GM20431 (cell line): ENCODE results near the gene CAMP.
"Not testable (repeated sequence)": the region's sequence is repeated elsewhere in the genome, so short reads cannot be mapped to it uniquely, and the experiment has no call there.

Source experiments
- in situ Hi-C: fragments of 300-500 bp; cut with MseI, MboI; formaldehyde crosslinking; loops from one replicate; pipeline ENCODE4 v1.15.0; 2020; ENCODE audit warnings: low sequenced_read_pairs; ENCODE audit not compliant: unreplicated experiment

Gene CAMP

DNA sequence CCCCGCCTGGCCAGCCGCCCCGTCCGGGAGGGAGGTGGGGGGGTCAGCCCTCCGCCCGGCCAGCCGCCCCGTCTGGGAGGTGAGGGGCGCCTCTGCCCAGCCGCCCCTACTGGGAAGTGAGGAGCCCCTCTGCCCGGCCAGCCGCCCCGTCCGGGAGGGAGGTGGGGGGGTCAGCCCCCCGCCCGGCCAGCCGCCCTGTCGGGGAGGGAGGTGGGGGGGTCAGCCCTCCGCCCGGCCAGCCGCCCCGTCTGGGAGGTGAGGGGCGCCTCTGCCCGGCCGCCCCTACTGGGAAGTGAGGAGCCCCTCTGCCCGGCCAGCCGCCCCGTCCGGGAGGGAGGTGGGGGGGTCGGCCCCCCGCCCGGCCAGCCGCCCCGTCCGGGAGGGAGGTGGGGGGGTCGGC is 11.5 kb upstream of the CAMP start:
- in situ Hi-C loops: not testable (repeated sequence)

DNA sequence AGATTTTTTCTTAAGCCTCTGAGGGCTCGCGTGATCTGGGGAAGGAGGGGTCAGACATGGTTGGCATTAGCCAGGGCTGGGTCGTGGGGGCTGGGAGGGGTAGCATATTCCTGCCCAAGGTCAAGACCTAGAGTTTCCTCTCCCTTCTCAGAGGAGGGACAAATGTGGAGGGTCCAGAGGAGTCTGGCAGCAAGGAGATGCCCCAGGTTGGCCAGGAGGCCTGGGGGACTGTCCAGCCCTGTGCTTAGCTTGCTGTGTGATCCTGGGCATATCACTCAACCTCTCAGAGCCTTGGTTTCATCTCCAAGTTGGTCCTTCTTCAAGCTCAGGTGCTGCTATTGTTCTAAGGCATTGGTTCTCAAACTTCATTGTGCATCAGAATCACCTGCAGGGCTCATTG is 9.1 kb upstream of the CAMP start:
- in situ Hi-C loops: no loop called here

DNA sequence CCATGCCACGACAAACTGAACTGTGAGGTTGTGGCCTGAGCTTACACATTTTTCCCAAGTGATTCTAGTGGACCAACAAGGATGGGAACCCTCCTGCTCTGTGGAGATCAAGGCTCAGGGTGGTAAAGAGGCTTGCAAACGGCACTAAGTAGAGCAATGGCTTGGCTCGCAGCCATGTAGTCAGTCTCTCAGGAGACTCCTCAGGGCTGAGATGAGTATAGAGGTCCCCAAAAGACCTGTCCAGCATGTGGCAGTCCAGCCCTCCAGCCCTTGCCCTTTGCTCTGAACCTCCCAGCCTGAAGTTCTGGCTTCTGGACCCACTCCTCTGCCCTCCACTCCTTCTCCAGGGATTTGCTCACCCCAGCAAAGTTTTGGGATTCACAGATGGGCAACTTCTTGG is 8.3 kb upstream of the CAMP start:
- in situ Hi-C loops: no loop called here

DNA sequence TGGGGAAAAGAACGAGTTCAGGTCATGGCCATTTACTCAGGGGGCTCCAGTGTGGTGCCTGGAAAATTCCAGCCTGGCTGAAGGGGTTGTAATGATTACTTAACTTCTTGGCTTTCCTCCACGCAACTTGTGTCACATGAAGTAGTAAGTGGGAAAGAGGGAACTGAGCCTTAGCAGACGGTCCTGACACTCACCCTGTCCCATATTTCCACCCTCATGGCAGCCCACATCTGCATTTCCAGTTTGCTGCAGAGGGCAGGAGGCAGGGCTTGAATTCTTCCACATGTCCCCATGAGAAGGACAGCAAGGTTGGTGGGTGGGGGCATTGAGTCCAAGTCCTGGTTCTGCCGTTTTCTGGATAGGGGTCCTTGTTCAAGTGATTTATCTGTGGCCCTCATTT is 7.8 kb upstream of the CAMP start:
- in situ Hi-C loops: no loop called here

DNA sequence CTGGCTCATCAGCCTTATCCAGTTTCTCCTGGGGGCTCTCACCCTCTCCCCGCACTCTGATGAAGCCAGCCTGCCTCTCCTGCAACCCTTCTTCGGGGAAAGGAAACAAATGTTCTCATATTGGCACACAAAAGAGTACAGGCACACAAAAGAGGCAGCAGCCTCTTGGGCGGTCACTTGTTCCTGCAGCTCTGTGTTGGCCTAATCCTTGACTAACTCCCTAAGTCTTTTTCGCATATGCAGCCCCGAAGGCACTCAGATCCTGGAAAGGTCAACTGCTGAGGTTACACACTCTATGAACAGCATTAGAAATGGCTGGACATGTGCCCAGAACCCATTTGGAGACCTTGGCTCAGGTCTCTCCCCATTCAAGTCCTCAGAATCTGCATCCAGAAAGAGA is 7.4 kb upstream of the CAMP start:
- in situ Hi-C loops: no loop called here

DNA sequence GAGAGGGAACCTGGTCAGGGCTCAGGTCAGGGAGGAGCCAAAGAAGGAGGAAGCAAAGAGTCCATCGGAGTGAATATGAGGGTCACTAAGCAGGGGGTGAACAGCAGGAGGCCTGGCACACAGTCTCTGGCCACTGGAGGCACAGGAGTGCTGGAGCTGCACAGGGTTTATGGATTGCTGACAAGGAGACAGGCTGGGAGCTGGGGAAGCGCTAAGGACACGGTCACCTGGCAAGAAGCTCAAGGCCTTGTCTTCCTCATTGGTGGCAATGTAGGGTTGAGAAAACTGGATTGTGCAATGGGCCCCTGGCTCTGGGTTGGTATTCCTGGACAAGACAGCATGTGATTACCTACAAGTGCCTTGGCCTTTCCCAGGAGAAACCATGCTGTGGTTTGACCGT is 5.8 kb upstream of the CAMP start:
- in situ Hi-C loops: no loop called here

DNA sequence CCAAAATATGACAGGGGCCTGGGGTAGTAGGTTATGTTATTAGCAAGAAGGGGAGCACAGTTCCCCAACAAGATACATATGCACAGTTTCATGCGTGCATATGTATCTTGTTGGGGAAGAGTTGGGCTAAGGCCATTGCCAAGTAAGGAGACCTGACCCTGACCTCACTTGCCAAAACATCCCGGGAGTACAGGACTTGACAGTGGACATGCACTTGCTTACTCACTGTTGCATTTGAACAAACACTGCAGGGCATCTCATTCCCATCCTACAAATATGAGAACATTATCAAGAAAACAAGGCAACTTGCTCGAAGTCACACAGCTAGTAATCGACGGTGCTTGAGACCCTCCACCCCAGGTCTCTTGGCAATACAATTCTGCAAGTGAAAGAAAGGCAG is 4.8 kb upstream of the CAMP start:
- in situ Hi-C loops: no loop called here

DNA sequence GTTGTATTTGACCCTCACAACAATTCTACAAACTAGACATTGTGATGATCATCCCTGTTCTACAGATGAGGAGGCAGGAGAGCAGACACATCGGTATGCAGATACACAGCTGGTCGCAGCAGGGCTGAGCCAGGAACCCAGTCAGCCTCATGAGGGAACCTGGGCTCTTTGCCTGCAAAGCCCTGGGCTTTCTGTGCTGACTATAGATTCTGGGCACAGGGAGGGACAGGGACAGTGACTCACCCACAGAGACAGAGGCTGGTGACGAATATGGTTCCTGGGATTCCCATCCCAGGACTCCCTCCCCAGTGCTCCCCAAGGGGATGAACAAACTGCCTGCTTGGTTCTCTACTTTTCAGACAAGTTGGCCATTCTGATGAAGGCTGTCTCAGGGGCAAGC is 3.8 kb upstream of the CAMP start:
- in situ Hi-C loops: no loop called here

DNA sequence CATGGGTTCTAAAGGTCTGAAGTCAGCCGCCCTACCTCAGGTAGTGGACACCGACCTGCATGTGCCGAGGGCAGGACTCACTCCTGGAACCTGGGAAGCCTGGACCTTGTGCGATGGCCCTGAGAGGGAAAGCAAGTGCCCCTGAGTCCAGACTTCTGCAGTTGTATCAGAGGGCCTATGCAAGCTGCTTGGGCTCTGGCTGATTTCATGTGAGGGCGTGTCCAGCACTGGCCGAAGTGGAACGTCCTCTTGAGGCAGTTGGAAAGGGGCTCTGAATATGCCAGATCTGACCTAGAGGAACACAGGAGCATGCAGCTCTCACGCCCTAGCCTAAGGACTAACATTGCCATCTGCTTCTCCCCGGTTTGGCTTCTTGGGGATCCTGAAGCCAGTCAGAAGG is 2.5 kb upstream of the CAMP start:
- in situ Hi-C loops: no loop called here

DNA sequence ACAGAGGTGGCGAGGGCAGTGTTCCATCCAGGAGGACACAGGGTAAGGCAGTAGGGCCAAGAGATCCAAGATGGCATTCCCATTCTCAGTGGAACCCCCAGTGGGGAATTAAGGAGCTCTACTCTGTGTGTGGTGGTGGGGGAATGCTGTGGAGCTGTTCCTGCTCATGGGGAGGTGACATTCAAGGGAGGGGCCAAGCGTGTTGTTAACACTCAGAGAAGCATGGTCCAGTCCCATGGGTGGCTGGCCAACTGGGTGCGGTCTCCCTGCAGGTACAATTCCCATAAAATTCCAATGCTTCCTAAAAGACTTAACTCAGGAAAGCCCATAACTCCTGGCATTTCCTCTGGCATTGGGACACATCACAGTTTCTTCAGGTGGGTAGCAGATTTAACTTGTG is 2.3 kb downstream of the CAMP start:
- in situ Hi-C loops: no loop called here

DNA sequence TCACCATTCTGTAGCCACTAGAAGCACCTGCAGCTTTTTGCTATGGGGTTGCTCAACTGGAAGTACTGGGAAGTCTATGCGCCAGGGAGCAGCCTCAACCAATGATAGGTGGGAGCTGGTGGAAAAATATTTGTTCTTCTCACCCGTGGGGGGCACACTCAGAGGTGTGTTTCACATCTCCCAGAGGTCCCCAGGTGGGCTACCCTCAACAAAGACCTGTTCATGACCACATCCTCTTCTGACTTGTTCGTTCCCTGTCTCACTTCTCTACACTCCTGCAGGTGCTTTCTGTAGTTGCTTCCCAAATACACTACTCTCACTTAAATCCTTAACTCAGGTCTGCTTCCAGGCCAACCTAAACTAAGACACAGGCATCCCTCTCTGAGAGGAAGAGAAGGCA is 3.6 kb downstream of the CAMP start:
- in situ Hi-C loops: no loop called here

DNA sequence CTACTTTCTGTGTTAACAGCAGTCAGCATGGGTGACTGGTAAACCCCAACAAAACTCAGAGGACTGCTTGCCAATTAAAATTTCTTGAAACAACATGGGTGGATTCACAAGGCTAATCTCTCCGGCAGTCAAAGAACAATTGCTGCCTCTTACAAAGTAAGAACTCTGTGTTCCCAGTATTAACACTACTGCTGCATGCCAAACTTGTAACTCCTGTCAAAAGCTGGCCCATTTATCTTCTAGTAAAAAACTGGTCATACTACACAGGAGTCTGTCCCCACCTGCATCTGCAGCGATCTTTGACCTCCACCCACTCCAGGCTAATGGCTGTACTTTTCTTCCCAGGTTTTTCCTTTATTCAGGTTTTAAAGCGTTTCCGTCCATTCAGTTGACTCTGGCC is 8.9 kb downstream of the CAMP start:
- in situ Hi-C loops: loop anchor here (10.0 kb wide), 1 partner anchor 203 kb away; the partner anchor contains the start of gene PLXNB1

DNA sequence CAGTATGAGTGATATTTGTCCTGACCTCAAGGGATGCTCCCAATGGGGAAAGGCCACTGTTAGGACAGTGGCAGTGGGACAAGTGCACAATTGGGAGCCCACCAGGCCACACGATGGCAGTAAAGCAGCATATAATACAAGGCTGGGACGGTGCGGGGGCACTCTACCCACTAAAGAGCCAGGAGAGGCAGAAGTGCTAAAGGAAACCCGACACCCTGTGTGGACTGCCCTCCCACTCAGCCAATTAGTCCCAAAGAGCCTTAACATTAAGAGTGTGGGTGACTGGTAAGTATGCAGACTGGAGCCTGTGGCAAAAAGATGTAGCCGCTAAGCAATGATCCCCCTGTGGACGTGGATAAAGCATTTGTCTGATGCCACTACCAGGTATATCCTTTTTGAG is 9.4 kb downstream of the CAMP start:
- in situ Hi-C loops: loop anchor here (10.0 kb wide), 1 partner anchor 202 kb away; the partner anchor contains the start of gene PLXNB1

DNA sequence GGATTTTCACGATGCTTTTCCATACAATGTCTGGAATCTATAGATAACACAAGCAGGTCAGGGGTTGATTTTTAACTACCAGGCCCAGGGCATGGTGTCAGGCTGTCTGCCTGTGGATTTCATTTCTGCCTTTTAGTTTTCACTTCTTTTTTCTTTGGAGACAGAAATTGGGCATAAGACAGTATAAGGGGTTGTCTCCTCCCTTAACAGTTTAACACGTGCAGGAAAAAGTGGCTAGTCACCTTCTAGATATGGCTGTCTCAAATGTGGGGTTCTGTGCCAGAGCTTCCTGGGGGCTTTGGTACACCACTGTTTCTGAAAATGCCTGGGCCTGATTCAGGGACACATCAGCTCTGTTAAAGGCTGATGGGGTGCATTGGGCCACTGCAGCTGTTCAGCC is 10.2 kb downstream of the CAMP start:
- in situ Hi-C loops: loop anchor here (10.0 kb wide), 1 partner anchor 201 kb away; the partner anchor contains the start of gene PLXNB1

DNA sequence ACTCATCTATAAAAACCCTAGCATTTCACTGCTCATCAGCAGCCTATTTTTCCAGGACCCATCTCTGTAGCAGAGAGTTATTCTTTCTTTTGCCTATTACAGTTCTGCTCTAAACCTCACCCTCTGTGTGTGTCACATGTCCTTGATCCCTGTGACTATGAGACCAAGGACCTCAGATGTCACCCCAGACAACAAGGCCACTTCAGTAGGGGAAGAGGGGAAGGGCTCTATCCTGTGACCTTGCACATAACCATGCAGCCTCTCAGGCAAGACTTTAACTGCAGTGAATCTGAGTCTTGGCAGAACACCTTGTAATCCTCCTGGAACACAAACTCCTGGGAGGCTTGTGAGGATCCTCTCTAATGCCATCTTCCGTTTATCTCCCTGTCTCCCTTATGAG is 13.2 kb downstream of the CAMP start:
- in situ Hi-C loops: loop anchor here (10.0 kb wide), 1 partner anchor 198 kb away; the partner anchor contains the start of gene PLXNB1

DNA sequence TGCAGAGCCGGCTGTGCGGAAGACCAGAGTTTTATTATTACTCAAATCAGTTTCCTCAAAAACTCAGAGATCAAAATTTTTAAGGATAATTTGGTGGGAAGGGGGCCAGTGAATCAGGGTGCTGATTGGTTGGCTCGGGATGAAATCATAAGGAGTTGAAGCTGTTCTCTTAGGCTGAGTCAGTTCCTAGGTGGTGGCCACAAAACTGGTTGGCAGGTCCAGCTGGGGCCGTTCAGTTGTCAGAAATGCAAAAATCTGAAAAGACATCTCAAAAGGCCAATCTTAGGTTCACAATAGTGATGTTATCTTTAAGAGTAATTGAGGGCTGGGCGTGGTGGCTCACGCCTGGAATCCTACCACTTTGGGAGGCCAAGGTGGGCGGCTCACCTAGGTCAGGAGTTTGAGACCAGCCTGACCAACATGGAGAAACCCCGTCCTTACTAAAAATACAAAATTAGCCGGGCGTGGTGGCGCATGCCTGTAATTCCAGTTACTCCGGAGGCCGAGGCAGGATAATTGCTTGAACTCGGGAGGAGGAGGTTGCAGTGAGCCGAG is 15.3 kb downstream of the CAMP start:
- in situ Hi-C loops: loop anchor here (10.0 kb wide), 1 partner anchor 196 kb away; the partner anchor contains the start of gene PLXNB1

DNA sequence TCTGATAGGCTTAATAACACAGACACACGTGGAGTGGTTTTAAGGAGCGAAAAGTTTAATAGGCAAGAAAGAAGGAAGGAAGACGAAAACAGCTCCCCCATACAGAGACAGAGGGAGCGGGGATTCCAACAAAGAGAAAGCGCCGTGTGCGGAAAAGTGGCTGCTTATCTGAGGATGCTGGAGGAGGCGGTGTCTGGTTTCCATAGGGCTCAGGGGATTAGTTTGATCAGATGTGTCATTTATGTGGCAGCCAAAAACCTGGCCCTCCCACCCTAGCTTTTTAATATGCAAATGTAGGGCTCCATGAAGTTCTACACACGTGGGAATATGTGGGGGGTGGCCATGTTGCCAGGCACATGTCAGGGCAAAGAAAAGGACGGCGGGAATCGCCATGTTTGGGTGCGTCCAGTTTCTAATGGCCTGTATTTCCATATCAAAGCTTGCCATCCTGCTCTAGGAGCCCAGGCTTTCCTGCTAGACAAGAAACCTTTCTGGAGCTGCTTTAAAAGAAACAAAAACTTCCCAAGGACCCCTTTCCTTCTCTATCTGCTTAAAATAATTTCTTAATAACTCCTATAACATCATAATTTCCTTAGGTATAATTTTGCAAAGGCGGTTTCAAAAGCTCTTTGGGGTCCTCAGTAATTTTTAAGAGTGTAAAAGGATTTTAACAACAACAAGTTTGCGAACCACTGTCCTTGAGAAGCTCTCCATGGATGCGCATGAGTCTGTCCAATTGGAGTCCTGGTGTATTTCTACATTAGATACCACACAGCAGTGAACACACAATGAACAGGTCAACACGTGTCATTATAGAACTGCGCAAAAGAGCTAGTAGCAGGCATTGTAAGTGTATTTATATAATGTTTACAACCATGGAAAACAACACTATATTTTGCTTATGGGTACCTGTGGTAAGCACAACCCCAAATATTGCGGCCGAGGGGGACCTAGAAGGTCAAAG is 17.0 kb downstream of the CAMP start:
- in situ Hi-C loops: loop anchor here (10.0 kb wide), 1 partner anchor 195 kb away; the partner anchor contains the start of gene PLXNB1

DNA sequence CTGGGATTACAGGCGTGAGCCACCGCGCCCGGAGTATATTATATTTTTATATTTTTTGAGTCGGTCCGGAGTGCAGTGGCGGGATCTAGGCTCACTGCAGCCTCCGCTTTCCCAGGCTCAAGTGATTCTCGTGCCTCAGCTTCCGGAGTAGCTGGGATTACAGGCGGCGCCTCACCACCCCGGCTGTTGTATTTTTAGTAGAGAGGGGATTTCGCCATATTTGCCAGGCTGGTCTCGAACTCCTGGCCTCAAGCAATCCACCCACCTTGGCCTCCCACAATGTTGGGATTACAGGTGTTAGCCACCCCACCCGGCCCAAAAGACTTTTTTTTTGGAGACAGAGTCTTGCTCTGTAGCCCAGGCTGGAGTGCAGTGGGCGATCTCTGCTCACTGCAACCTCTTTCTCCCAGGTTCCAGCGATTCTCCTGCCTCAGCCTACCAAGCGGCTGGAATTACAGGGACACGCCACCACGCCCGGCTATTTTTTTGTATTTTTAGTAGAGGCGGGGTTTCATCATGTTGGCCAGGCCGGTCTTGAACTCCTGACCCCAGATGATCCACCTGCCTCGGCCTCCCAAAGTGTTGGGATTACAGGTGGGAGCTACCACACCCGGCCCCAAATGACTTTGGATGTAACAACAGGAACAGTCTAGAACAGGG is 18.6 kb downstream of the CAMP start:
- in situ Hi-C loops: no loop called here

DNA sequence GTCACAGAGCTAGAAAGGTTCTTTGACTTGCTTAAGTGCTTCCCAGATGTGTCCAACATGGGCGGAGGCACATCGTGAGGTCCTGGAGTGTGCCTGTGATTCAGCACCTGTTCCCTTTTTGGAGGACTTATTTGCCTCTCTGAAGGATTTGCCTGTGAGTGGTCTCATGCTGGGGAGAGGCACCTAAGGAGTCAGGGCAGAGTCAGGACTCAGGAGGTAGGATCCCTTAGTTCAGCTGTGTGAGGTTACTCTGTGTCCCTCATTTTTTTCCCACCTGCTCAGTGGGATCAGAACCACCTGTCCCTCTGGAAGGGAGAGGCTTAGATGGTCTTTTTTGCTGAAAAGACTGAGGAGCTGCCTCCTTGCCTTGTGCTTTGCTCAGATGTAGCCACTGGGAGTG is 20.6 kb downstream of the CAMP start:
- in situ Hi-C loops: no loop called here

DNA sequence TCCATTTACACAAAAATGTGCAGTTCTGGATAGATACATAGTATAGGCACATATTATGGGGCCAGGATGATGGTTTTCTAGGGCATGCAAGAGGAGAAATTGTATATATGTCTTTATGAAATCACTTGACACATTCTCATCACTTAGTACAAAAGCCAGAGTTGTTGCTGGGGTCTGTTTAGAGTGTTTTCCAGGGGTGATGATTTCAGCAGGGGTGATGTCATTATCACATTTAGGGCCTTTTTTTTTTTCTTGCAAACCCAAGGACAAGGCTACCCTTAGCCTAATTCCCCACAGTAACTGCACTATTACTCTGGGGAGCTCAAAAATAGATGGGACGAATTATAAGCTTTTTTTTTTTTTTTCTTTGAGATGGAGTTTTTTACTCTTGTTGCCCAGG is 21.2 kb downstream of the CAMP start:
- in situ Hi-C loops: no loop called here

DNA sequence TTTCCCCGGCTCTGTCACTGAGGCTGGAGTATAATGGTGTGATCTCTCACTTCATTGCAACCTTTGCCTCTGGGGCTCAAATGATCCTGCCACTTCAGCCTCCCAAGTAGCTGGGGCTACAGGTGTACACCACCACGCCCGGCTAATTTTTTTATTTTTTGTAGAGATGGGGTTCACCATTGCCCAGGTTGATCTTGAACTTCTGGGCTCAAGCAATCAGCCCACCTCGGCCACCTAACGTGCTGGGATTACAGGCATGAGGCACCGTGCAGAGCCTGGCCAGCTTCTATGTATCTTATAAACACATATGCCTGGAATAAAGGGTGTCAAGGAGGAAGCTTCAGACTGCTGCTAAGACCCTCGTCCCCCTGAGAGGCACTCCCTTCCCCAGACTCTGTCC is 21.8 kb downstream of the CAMP start:
- in situ Hi-C loops: no loop called here
